ENCODE results near the gene DOCK2. TPM values are rescaled to one million over a fixed set of nuclear protein-coding genes. Genes with fewer than 3 reads are reported as not detected.

Gene DOCK2
- total and polyA plus RNA-seq, 2 experiments from 2014 or later = 6.5 to 10.4 TPM

GRCh38 chr5:170126061-170126460, 489.0 kb downstream of the DOCK2 start:
- no peaks in the 10 kb centered on the region for H3K79me2 ChIP-seq (ENCODE audit: insufficient read depth)
- H3K27me3 ChIP-seq (replicated peaks; ENCODE audit: insufficient read depth) = 0 out of 2 replicates have a peak, but pooled peaks cover 3% of the 10 kb centered on the region
- peaks cover 9% of the 10 kb centered on the region for H3F3A ChIP-seq (ENCODE audit: insufficient read depth)
- H3K4me1 ChIP-seq (ENCODE audit: insufficient read depth) = peaks cover 8% of the 10 kb centered on the region
- H3K27ac ChIP-seq = no peak overlapping the region
- H3K9me3 ChIP-seq (ENCODE audit: low read depth) = no peaks in the 10 kb centered on the region
- no peaks in the 10 kb centered on the region for H3K36me3 ChIP-seq (ENCODE audit: low read depth)
- H3K4me3 ChIP-seq = no peak overlapping the region
- 30 to 40% methylated on average over 1 of the region's 1 CpG for WGBS, 2 experiments (ENCODE audit: low coverage in 1 of 2, low lambda C conversion rate in 2 of 2, missing lambda C conversion rate in 2 of 2)
- in situ Hi-C loops (cut with MboI) = no loop called here
- H3K4me2 ChIP-seq (ENCODE audit: unreplicated experiment) = no peak overlapping the region
- no peak overlapping the region for H3K9ac ChIP-seq
- H4K20me1 ChIP-seq (ENCODE audit: insufficient read depth) = no peaks in the 10 kb centered on the region
- H2AFZ ChIP-seq = no peak overlapping the region
- H3K9me2 ChIP-seq (ENCODE audit: insufficient read depth) = no peaks in the 10 kb centered on the region
- TF ChIP-seq EZH2phosphoT487 (IDR thresholded peaks at IDR 0.05; ENCODE audit: insufficient read depth, low read depth) (no peak), EZH2 (IDR thresholded peaks at IDR 0.05; ENCODE audit: insufficient read depth, poor library complexity, severe bottlenecking) (no peak)
- no peak for DNase-seq

- H3K9me3 ChIP-seq (ENCODE audit: low read depth) = no peaks in the 10 kb centered on the region
- WGBS, 2 experiments (ENCODE audit: low coverage in 1 of 2, low lambda C conversion rate in 2 of 2, missing lambda C conversion rate in 2 of 2) = 31 to 43% methylated on average over 1 of the region's 1 CpG
- TF ChIP-seq EZH2phosphoT487 (IDR thresholded peaks at IDR 0.05; ENCODE audit: insufficient read depth, low read depth) = no peak
- TF ChIP-seq EZH2 (IDR thresholded peaks at IDR 0.05; ENCODE audit: insufficient read depth, poor library complexity, severe bottlenecking) = no peak
- H3K27ac ChIP-seq = no peak overlapping the region
- no peak overlapping the region for H3K4me2 ChIP-seq (ENCODE audit: unreplicated experiment)
- 0 out of 2 replicates have a peak, but pooled peaks cover 3% of the 10 kb centered on the region for H3K27me3 ChIP-seq (replicated peaks; ENCODE audit: insufficient read depth)
- H4K20me1 ChIP-seq (ENCODE audit: insufficient read depth) = no peaks in the 10 kb centered on the region
- H3F3A ChIP-seq (ENCODE audit: insufficient read depth) = peaks cover 3% of the 10 kb centered on the region
- no peaks in the 10 kb centered on the region for H3K79me2 ChIP-seq (ENCODE audit: insufficient read depth)
- H2AFZ ChIP-seq = no peak overlapping the region
- no peak overlapping the region for H3K9ac ChIP-seq
- no peaks in the 10 kb centered on the region for H3K9me2 ChIP-seq (ENCODE audit: insufficient read depth)
- DNase-seq = no peak
- H3K4me3 ChIP-seq = no peak overlapping the region
- in situ Hi-C loops (cut with MboI) = no loop called here
- H3K36me3 ChIP-seq (ENCODE audit: low read depth) = no peaks in the 10 kb centered on the region
- H3K4me1 ChIP-seq (ENCODE audit: insufficient read depth) = peaks cover 3% of the 10 kb centered on the region
Measured at GRCh38 chr5:170126626-170127025, 489.6 kb downstream of the DOCK2 start.

- in situ Hi-C loops (cut with MboI) = no loop called here
- no peak overlapping the region for H3K4me3 ChIP-seq
- DNase-seq = no peak
- H3K4me2 ChIP-seq (ENCODE audit: unreplicated experiment) = no peak overlapping the region
- no peaks in the 10 kb centered on the region for H3K27me3 ChIP-seq (replicated peaks; ENCODE audit: insufficient read depth)
- H4K20me1 ChIP-seq (ENCODE audit: insufficient read depth) = no peaks in the 10 kb centered on the region
- no peaks in the 10 kb centered on the region for H3K9me2 ChIP-seq (ENCODE audit: insufficient read depth)
- H3K36me3 ChIP-seq (ENCODE audit: low read depth) = no peaks in the 10 kb centered on the region
- WGBS, 2 experiments (ENCODE audit: low coverage in 1 of 2, low lambda C conversion rate in 2 of 2, missing lambda C conversion rate in 2 of 2) = 94 to 95% methylated on average over 3 of the region's 3 CpGs
- no peaks in the 10 kb centered on the region for H3K79me2 ChIP-seq (ENCODE audit: insufficient read depth)
- H3K4me1 ChIP-seq (ENCODE audit: insufficient read depth) = peaks cover 11% of the 10 kb centered on the region
- no peaks in the 10 kb centered on the region for H3K9me3 ChIP-seq (ENCODE audit: low read depth)
- no peak overlapping the region for H2AFZ ChIP-seq
- no peak for TF ChIP-seq EZH2phosphoT487 (IDR thresholded peaks at IDR 0.05; ENCODE audit: insufficient read depth, low read depth)
- TF ChIP-seq EZH2 (IDR thresholded peaks at IDR 0.05; ENCODE audit: insufficient read depth, poor library complexity, severe bottlenecking) = no peak
- H3K9ac ChIP-seq = no peak overlapping the region
- H3K27ac ChIP-seq = no peak overlapping the region
- 0 out of 2 replicates have a peak, but pooled peaks cover 7% of the 10 kb centered on the region for H3F3A ChIP-seq (ENCODE audit: insufficient read depth)
Measured at GRCh38 chr5:170131235-170131634, 494.2 kb downstream of the DOCK2 start.

- Histone ChIP-seq H3K4me1 (ENCODE audit: insufficient read depth) (peaks cover 11% of the 10 kb centered on the region), H3F3A (ENCODE audit: insufficient read depth) (0 out of 2 replicates have a peak, but pooled peaks cover 7% of the 10 kb centered on the region), H3K9me2 (ENCODE audit: insufficient read depth) (no peaks in the 10 kb centered on the region), H3K4me2 (ENCODE audit: unreplicated experiment) (peak overlapping the region; percentile 17), H3K4me3 (no peak overlapping the region), H3K36me3 (ENCODE audit: low read depth) (no peaks in the 10 kb centered on the region), H3K79me2 (ENCODE audit: insufficient read depth) (no peaks in the 10 kb centered on the region), H3K9me3 (ENCODE audit: low read depth) (no peaks in the 10 kb centered on the region), H3K9ac (no peak overlapping the region), H3K27me3 (replicated peaks; ENCODE audit: insufficient read depth) (no peaks in the 10 kb centered on the region), H2AFZ (no peak overlapping the region), H3K27ac (no peak overlapping the region), H4K20me1 (ENCODE audit: insufficient read depth) (no peaks in the 10 kb centered on the region)
- no peak for TF ChIP-seq EZH2phosphoT487 (IDR thresholded peaks at IDR 0.05; ENCODE audit: insufficient read depth, low read depth)
- TF ChIP-seq EZH2 (IDR thresholded peaks at IDR 0.05; ENCODE audit: insufficient read depth, poor library complexity, severe bottlenecking) = no peak
- DNase-seq = peak; percentile 83
- 4% methylated on average over 4 of the region's 4 CpGs for WGBS, 2 experiments (ENCODE audit: low coverage in 1 of 2, low lambda C conversion rate in 2 of 2, missing lambda C conversion rate in 2 of 2)
- in situ Hi-C loops (cut with MboI) = no loop called here
Measured at GRCh38 chr5:170132269-170132975, 495.3 kb downstream of the DOCK2 start.

MicroRNAs encoded within 50 kb of the gene (microRNA counts, 767-probe panel; counts per million panel counts)
- microRNA hsa-miR-378e = 6,552 counts per million, percentile 93 among the panel's probes with 10 or more counts

Small RNA genes within 50 kb of the gene (microRNA-seq; reads per million reads assigned to microRNA genes)
- gene MIR378E (ENCODE audit: borderline number of aligned reads) = not detected

Small RNA genes within 50 kb of the gene (small RNA-seq; reads per million reads assigned to genes)
- gene MIR378E (ENCODE audit: low read depth, low replicate concordance) = not detected

Other genes starting within 250 kb of the DOCK2 start
- 123 and 215 TPM in 2 replicates for gene SPDL1, start 53.5 kb upstream of the DOCK2 start, total RNA-seq (2014; rRNA removed; shearing (Covaris generic))
- 177 TPM in 2 replicates for gene SPDL1, start 53.5 kb upstream of the DOCK2 start, polyA plus RNA-seq (2016; fragmentation: Nextera tagmentation; extraction: Ambion mirVana)